HCT116 (cell line): ENCODE results near the gene UPF2. TPM values are rescaled to one million over a fixed set of nuclear protein-coding genes. Genes with fewer than 3 reads are reported as not detected.

Experiments used
- ATAC-seq: fragments of 200-7000 bp; cut with Tn5 transposase; 2 replicates; pipeline ENCODE4 v1.9.1; 2020; ENCODE audit warnings: mild to moderate bottlenecking, moderate library complexity
- BruUV-seq: library from RNA; stranded (reverse); fragments of 400-500 nt; replicated peaks from 2 replicates; lab custom pipeline; 2021; lab: Mats Ljungman, UMichigan
- CTCF ChIA-PET: fragments of 300-600 bp; sonication (Branson Sonifier 250); formaldehyde crosslinking; loops from one replicate; lab custom pipeline; 2021; ENCODE audit warnings: antibody characterized with exemption; lab: Charles Lee
- POLR2A ChIA-PET: fragments of 300-600, 350-600 bp; sonication (Branson Sonifier 250); formaldehyde crosslinking; loops from one replicate; lab custom pipeline; 2021; ENCODE audit warnings: antibody characterized with exemption; lab: Charles Lee
- RAD21 ChIA-PET, 2 experiments: fragments of 300-600 bp; sonication (Branson Sonifier 250); formaldehyde crosslinking; loops; one replicate each; lab custom pipeline; 2023; ENCODE audit warnings: low total read pairs in 2 of 2; ENCODE audit not compliant: uncharacterized antibody in 2 of 2, unreplicated experiment in 2 of 2, low non-redundant PET in 1 of 2; lab: Charles Lee
- DNase-seq: peaks from one replicate; pipeline ENCODE4 v3.0.0-alpha.2; 2010; ENCODE audit warnings: low read depth, low spot score
- H2AFZ ChIP-seq: fragments of 200-600 bp; shearing (Covaris generic), sonication (generic); 2 replicates; pipeline ENCODE4 v1.6.1; 2017; ENCODE audit warnings: low read depth, mixed run types, mixed read lengths, antibody characterized with exemption, low read length; ENCODE audit not compliant: poor library complexity, severe bottlenecking
- H3K27ac ChIP-seq: 2 replicates; pipeline ENCODE4 v1.5.1; 2012; ENCODE audit warnings: low read depth, low read length
- H3K27me3 ChIP-seq: fragments of 200-600 bp; sonication (generic); 2 replicates; pipeline ENCODE4 v1.6.1; 2016; ENCODE audit warnings: mixed run types, low read length, mixed read lengths; ENCODE audit not compliant: insufficient read depth
- H3K36me3 ChIP-seq, 2 experiments: fragments of 200-500 bp in 1 of 2; fragments of 200-600 bp in 1 of 2; sonication (Bioruptor generic) in 1 of 2; sonication (generic) in 1 of 2; 2 replicates each; pipeline versions ENCODE4 v1.5.1 to v1.6.1; 2014 to 2016; ENCODE audit warnings: low read length in 2 of 2, inconsistent platforms in 1 of 2, mixed read lengths in 1 of 2, mixed run types in 1 of 2; ENCODE audit not compliant: insufficient read depth in 2 of 2, control insufficient read depth in 1 of 2
- H3K4me1 ChIP-seq, 2 experiments: fragments of 200-600 bp in 1 of 2; sonication (generic) in 1 of 2; 2 replicates each; pipeline versions ENCODE4 v1.5.1 to v1.6.1; 2012 to 2017; ENCODE audit warnings: low read length in 2 of 2, inconsistent platforms in 1 of 2, mild to moderate bottlenecking in 1 of 2, mixed read lengths in 1 of 2, mixed run types in 1 of 2, moderate library complexity in 1 of 2; ENCODE audit not compliant: insufficient read depth in 2 of 2, control insufficient read depth in 1 of 2
- H3K4me2 ChIP-seq: fragments of 200-600 bp; sonication (generic); 2 replicates; pipeline ENCODE4 v1.6.1; 2017; ENCODE audit warnings: mixed run types, low read length, mixed read lengths
- H3K4me3 ChIP-seq, 2 experiments: fragments of 200-600 bp in 1 of 2; sonication (generic) in 1 of 2; replicated peaks in 1 of 2; 2 replicates each; pipeline ENCODE4 v1.5.1; 2011 to 2016; ENCODE audit warnings: low read length in 2 of 2, control low read depth in 1 of 2, low read depth in 1 of 2, mild to moderate bottlenecking in 1 of 2, mixed read lengths in 1 of 2, mixed run types in 1 of 2
- H3K79me2 ChIP-seq: fragments of 200-600 bp; sonication (generic); 2 replicates; pipeline ENCODE4 v1.6.1; 2017; ENCODE audit warnings: mild to moderate bottlenecking, mixed run types, low read length, moderate library complexity, mixed read lengths; ENCODE audit not compliant: insufficient read depth
- H3K9ac ChIP-seq: fragments of 200-600 bp; sonication (generic); 2 replicates; pipeline ENCODE4 v1.6.1; 2016; ENCODE audit warnings: low read length, mixed read lengths
- H3K9me2 ChIP-seq: fragments of 200-600 bp; sonication (generic), shearing (Covaris generic); 2 replicates; pipeline ENCODE4 v1.6.1; 2017; ENCODE audit warnings: mixed run types, mild to moderate bottlenecking, moderate library complexity; ENCODE audit not compliant: insufficient read depth
- H3K9me3 ChIP-seq, 2 experiments: fragments of 200-500 bp in 1 of 2; fragments of 200-600 bp in 1 of 2; sonication (Bioruptor generic) in 1 of 2; sonication (generic) in 1 of 2; 2 replicates each; pipeline ENCODE4 v1.6.1; 2014 to 2017; ENCODE audit warnings: low read length in 2 of 2, mixed read lengths in 2 of 2, inconsistent platforms in 1 of 2, low read depth in 1 of 2, mild to moderate bottlenecking in 1 of 2, mixed run types in 1 of 2, moderate library complexity in 1 of 2; ENCODE audit not compliant: control insufficient read depth in 1 of 2, insufficient read depth in 1 of 2
- H4K20me1 ChIP-seq: fragments of 200-600 bp; sonication (generic), shearing (Covaris generic); 2 replicates; pipeline ENCODE4 v1.6.1; 2017; ENCODE audit warnings: mixed run types, mild to moderate bottlenecking, moderate library complexity; ENCODE audit not compliant: insufficient read depth
- CBX3 ChIP-seq: IDR thresholded peaks from 2 replicates; pipeline ENCODE4 v1.6.1; 2012; ENCODE audit warnings: low read depth
- CEBPB ChIP-seq: IDR thresholded peaks from 2 replicates; pipeline ENCODE4 v1.6.1; 2012; ENCODE audit warnings: low read depth
- EGR1 ChIP-seq: IDR thresholded peaks from 2 replicates; pipeline ENCODE4 v1.6.1; 2012; ENCODE audit warnings: low read depth
- ELF1 ChIP-seq: IDR thresholded peaks from 2 replicates; pipeline ENCODE4 v1.6.1; 2012; ENCODE audit warnings: low read depth, borderline replicate concordance
- EZH2 ChIP-seq: fragments of 200-600 bp; sonication (generic); IDR thresholded peaks from 2 replicates; pipeline ENCODE4 v1.6.1; 2017; ENCODE audit warnings: antibody characterized with exemption, mixed run types
- EZH2phosphoT487 ChIP-seq: fragments of 200-600 bp; IDR thresholded peaks from 2 replicates; pipeline ENCODE4 v1.6.1; 2018; ENCODE audit warnings: antibody characterized with exemption, borderline replicate concordance
- FOSL1 ChIP-seq: IDR thresholded peaks from 2 replicates; pipeline ENCODE4 v1.6.1; 2012; ENCODE audit warnings: low read depth
- RAD21 ChIP-seq: IDR thresholded peaks from 2 replicates; pipeline ENCODE4 v1.6.1; 2012; ENCODE audit warnings: low read depth, mild to moderate bottlenecking
- REST ChIP-seq: IDR thresholded peaks from 2 replicates; pipeline ENCODE4 v1.6.1; 2012; ENCODE audit warnings: low read depth
- SIN3A ChIP-seq: IDR thresholded peaks from 2 replicates; pipeline ENCODE4 v1.6.1; 2012; ENCODE audit warnings: low read depth
- SP1 ChIP-seq: IDR thresholded peaks from 2 replicates; pipeline ENCODE4 v1.6.1; 2012; ENCODE audit warnings: low read depth
- SRF ChIP-seq: IDR thresholded peaks from 2 replicates; pipeline ENCODE4 v1.6.1; 2012; ENCODE audit warnings: low read depth
- TCF7L2 ChIP-seq: IDR thresholded peaks from 2 replicates; pipeline ENCODE4 v1.7.0; 2011; ENCODE audit warnings: borderline replicate concordance, inconsistent platforms; ENCODE audit not compliant: insufficient read depth, insufficient read length; ENCODE audit errors: extremely low read depth
- YY1 ChIP-seq: IDR thresholded peaks from 2 replicates; pipeline ENCODE4 v1.6.1; 2011; ENCODE audit warnings: low read length, low read depth, moderate library complexity, mild to moderate bottlenecking; ENCODE audit not compliant: insufficient replicate concordance; ENCODE audit errors: extremely low read depth
- ZNF274 ChIP-seq: fragments of 200-500 bp; sonication (Bioruptor generic); IDR thresholded peaks from 2 replicates; pipeline ENCODE4 v1.6.1; 2014; ENCODE audit warnings: mild to moderate bottlenecking, low read depth, low read length, inconsistent platforms
- intact Hi-C: fragments of 100-400 bp; cut with micrococcal nuclease; formaldehyde crosslinking; loops from 2 replicates; pipeline ENCODE4 v1.10.0; 2022
- total RNA-seq: library from RNA; stranded (reverse); gene quantifications from one replicate; pipeline ENCODE4 v1.2.1, GENCODE V29; 2021; ENCODE audit not compliant: unreplicated experiment
- TF ChIP-seq, protein P1 (sequence below): IDR thresholded peaks from 2 replicates; pipeline ENCODE4 v1.6.1; 2012
- TF ChIP-seq, protein P2 (sequence below): IDR thresholded peaks from 2 replicates; pipeline ENCODE4 v1.6.1; 2011; ENCODE audit warnings: mild to moderate bottlenecking, low read length, moderate library complexity; ENCODE audit not compliant: insufficient replicate concordance; ENCODE audit errors: extremely low read depth
- TF ChIP-seq, protein P3 (sequence below), 3 experiments: fragments of 200-600 bp in 1 of 3; sonication (generic) in 1 of 3; IDR thresholded peaks in 2 of 3; conservative IDR thresholded peaks in 1 of 3; 2 replicates each; pipeline ENCODE4 v1.5.1; 2012 to 2017; ENCODE audit warnings: low read depth in 2 of 3, low read length in 2 of 3, antibody characterized with exemption in 1 of 3, borderline replicate concordance in 1 of 3, control low read depth in 1 of 3, mild to moderate bottlenecking in 1 of 3, mixed read lengths in 1 of 3, mixed run types in 1 of 3, moderate library complexity in 1 of 3; ENCODE audit not compliant: insufficient read depth in 1 of 3
- TF ChIP-seq, protein P4 (sequence below): IDR thresholded peaks from 2 replicates; pipeline ENCODE4 v1.6.1; 2012

The UPF2 gene
- total RNA-seq, 1 experiment from 2014 or later = 27.3 TPM

GRCh38 chr10:12062754-12063482 lies 20.3 kb upstream of the UPF2 start:
- Histone ChIP-seq H3K9me2 (no peaks in the 10 kb centered on the region), H2AFZ (no peak overlapping the region), H3K4me2 (no peak overlapping the region), H3K4me3 (no peak overlapping the region), H3K79me2 (no peaks in the 10 kb centered on the region), H3K4me1 (peaks cover under 1 to 7% of the 10 kb centered on the region in 2 experiments; a peak in 3 of 4 replicates), H4K20me1 (no peaks in the 10 kb centered on the region), H3K36me3 (no peaks in the 10 kb centered on the region), H3K27me3 (no peaks in the 10 kb centered on the region), H3K9me3 (no peaks in the 10 kb centered on the region), H3K9ac (no peak overlapping the region), H3K27ac (no peak overlapping the region)
- intact Hi-C loops = no loop called here
- ATAC-seq (no peak), DNase-seq (no peak)
- TF ChIP-seq EZH2 = no peak
- no peak for TF ChIP-seq SRF
- TF ChIP-seq, protein P1, sequence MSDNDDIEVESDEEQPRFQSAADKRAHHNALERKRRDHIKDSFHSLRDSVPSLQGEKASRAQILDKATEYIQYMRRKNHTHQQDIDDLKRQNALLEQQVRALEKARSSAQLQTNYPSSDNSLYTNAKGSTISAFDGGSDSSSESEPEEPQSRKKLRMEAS = no peak
- TF ChIP-seq SIN3A = no peak
- no peak for TF ChIP-seq SP1
- TF ChIP-seq ZNF274 = no peak
- TF ChIP-seq EZH2phosphoT487 = no peak
- TF ChIP-seq REST = no peak
- TF ChIP-seq YY1 = no peak
- no peak for TF ChIP-seq FOSL1
- TF ChIP-seq, protein P2, sequence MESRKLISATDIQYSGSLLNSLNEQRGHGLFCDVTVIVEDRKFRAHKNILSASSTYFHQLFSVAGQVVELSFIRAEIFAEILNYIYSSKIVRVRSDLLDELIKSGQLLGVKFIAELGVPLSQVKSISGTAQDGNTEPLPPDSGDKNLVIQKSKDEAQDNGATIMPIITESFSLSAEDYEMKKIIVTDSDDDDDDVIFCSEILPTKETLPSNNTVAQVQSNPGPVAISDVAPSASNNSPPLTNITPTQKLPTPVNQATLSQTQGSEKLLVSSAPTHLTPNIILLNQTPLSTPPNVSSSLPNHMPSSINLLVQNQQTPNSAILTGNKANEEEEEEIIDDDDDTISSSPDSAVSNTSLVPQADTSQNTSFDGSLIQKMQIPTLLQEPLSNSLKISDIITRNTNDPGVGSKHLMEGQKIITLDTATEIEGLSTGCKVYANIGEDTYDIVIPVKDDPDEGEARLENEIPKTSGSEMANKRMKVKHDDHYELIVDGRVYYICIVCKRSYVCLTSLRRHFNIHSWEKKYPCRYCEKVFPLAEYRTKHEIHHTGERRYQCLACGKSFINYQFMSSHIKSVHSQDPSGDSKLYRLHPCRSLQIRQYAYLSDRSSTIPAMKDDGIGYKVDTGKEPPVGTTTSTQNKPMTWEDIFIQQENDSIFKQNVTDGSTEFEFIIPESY = no peak
- TF ChIP-seq TCF7L2 = no peak
- no peak for TF ChIP-seq ELF1
- TF ChIP-seq, protein P3, sequence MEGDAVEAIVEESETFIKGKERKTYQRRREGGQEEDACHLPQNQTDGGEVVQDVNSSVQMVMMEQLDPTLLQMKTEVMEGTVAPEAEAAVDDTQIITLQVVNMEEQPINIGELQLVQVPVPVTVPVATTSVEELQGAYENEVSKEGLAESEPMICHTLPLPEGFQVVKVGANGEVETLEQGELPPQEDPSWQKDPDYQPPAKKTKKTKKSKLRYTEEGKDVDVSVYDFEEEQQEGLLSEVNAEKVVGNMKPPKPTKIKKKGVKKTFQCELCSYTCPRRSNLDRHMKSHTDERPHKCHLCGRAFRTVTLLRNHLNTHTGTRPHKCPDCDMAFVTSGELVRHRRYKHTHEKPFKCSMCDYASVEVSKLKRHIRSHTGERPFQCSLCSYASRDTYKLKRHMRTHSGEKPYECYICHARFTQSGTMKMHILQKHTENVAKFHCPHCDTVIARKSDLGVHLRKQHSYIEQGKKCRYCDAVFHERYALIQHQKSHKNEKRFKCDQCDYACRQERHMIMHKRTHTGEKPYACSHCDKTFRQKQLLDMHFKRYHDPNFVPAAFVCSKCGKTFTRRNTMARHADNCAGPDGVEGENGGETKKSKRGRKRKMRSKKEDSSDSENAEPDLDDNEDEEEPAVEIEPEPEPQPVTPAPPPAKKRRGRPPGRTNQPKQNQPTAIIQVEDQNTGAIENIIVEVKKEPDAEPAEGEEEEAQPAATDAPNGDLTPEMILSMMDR (IDR thresholded peaks at IDR 0.05 in 2 of 3, conservative IDR thresholded peaks at IDR 0.05 in 1 of 3; ENCODE audit: borderline replicate concordance in 1 of 3, insufficient read depth in 1 of 3, low read depth in 2 of 3, low read length in 2 of 3) = no peak
- TF ChIP-seq EGR1 = no peak
- TF ChIP-seq CBX3 = no peak
- TF ChIP-seq CEBPB = no peak
- TF ChIP-seq RAD21 = no peak
- TF ChIP-seq, protein P4, sequence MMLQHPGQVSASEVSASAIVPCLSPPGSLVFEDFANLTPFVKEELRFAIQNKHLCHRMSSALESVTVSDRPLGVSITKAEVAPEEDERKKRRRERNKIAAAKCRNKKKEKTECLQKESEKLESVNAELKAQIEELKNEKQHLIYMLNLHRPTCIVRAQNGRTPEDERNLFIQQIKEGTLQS = no peak
- CTCF ChIA-PET = no interaction called here
- RAD21 ChIA-PET = no interaction called here
- POLR2A ChIA-PET = no interaction called here
- no TSS peak for BruUV-seq
